Astrocyte of the spinal cord (primary cell): ENCODE measurements around the gene DDX31.

Experiments
- DNase-seq: peaks from one replicate; pipeline ENCODE4 v3.0.0; 2011; ENCODE audit warnings: low read depth, low spot score
- H3K4me3 ChIP-seq: 2 replicates; pipeline ENCODE4 v1.5.1; 2011; ENCODE audit warnings: low read depth, mild to moderate bottlenecking, low read length, moderate library complexity
- CTCF ChIP-seq: IDR thresholded peaks from 2 replicates; pipeline ENCODE4 v1.5.1; 2012; ENCODE audit warnings: low read depth, mild to moderate bottlenecking, low read length, inconsistent platforms
- in situ Hi-C: cut with HindIII; loops from 2 replicates; pipeline ENCODE4 v1.10.0; 2017; ENCODE audit warnings: low sequenced_read_pairs

DDX31 gene

GRCh38 chr9:132552041-132552440 lies 117.7 kb downstream of the DDX31 start:
- TF ChIP-seq CTCF = no peak
- in situ Hi-C loops = no loop called here
- H3K4me3 ChIP-seq = no peak overlapping the region
- no peak for DNase-seq

GRCh38 chr9:132551556-132551955 lies 118.2 kb downstream of the DDX31 start:
- in situ Hi-C loops = no loop called here
- no peak for DNase-seq
- no peak for TF ChIP-seq CTCF
- no peak overlapping the region for H3K4me3 ChIP-seq

- no peak for DNase-seq
- no peak for TF ChIP-seq CTCF
- no peak overlapping the region for H3K4me3 ChIP-seq
- in situ Hi-C loops = no loop called here
Measured at GRCh38 chr9:132548751-132549640, 120.8 kb downstream of the DDX31 start.

GRCh38 chr9:132547976-132548730 lies 121.6 kb downstream of the DDX31 start:
- DNase-seq = no peak
- TF ChIP-seq CTCF = no peak
- H3K4me3 ChIP-seq = no peak overlapping the region
- in situ Hi-C loops = no loop called here

- H3K4me3 ChIP-seq = no peak overlapping the region
- no peak for TF ChIP-seq CTCF
- no peak for DNase-seq
- in situ Hi-C loops = no loop called here
Measured at GRCh38 chr9:132547436-132547835, 122.3 kb downstream of the DDX31 start.

GRCh38 chr9:132547052-132547431 lies 122.7 kb downstream of the DDX31 start:
- in situ Hi-C loops = no loop called here
- H3K4me3 ChIP-seq = no peak overlapping the region
- no peak for DNase-seq
- no peak for TF ChIP-seq CTCF
